HG03575 (cell line): ENCODE results near the gene ISCA1.
"Not testable (repeated sequence)": the region's sequence is repeated elsewhere in the genome, so short reads cannot be mapped to it uniquely, and the experiment has no call there.

ENCODE experiments used
- ATAC-seq: cut with Tn5 transposase; IDR thresholded peaks from one replicate; pipeline ENCODE4 v1.9.1; 2021; ENCODE audit not compliant: unreplicated experiment, insufficient number of reproducible peaks, low FRiP score; ENCODE audit errors: extremely low read depth

ISCA1 gene

GRCh38 chr9:86282077-86282978 is at the start of gene ISCA1:
Gene ISCA1 (minus strand): TSS chr9:86282538. CDS start chr9:86282458, 80 bp downstream.
- ATAC-seq = peak; percentile 31

DNA sequence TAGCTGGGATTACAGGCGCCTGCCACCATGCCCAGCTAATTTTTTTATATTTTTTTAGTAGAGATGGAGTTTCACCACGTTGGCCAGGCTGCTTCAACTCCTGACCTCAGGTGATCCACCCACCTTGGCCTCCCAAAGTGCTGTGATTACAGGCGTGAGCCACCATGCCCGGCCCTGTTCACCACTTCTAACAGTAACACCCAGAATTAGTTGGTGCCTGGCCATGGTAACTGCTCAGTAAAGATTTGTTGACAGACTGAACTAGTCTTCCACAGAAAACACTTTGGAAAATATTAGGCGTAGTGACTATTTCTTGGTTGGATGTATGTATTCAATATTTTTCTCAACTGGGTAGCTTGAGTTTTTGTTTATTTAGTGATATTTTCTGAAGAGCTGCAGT is 47.8 kb upstream of the ISCA1 start:
- ATAC-seq = no peak

DNA sequence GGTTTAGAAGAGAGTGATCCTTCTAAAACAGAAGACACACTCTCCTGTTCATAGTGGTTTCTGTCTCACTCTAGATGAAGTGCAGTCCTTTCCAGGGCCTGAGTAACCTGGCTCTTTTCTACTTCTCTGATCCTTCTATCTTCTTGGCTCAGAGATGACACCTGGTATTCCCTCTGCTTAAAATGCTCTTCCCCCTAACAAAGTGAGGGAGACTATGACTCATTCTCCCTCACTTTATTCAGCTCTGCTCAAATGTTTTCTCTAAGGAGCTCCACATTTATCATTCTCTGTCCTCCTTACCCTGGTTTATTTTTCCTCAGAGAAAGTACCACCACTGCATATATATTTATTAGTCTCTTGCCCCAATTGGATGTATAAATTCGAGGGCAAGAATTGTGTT is 47.3 kb upstream of the ISCA1 start:
- no peak for ATAC-seq

GRCh38 chr9:86328156-86328555 is 45.8 kb upstream of the ISCA1 start:
- no peak for ATAC-seq

- no peak for ATAC-seq
These were observed 44.2 kb upstream of the ISCA1 start for GRCh38 chr9:86326536-86326935.

- no peak for ATAC-seq
These were observed 42.6 kb upstream of the ISCA1 start for GRCh38 chr9:86324901-86325300.

GRCh38 chr9:86324308-86324707 is 42.0 kb upstream of the ISCA1 start:
- ATAC-seq = no peak

DNA sequence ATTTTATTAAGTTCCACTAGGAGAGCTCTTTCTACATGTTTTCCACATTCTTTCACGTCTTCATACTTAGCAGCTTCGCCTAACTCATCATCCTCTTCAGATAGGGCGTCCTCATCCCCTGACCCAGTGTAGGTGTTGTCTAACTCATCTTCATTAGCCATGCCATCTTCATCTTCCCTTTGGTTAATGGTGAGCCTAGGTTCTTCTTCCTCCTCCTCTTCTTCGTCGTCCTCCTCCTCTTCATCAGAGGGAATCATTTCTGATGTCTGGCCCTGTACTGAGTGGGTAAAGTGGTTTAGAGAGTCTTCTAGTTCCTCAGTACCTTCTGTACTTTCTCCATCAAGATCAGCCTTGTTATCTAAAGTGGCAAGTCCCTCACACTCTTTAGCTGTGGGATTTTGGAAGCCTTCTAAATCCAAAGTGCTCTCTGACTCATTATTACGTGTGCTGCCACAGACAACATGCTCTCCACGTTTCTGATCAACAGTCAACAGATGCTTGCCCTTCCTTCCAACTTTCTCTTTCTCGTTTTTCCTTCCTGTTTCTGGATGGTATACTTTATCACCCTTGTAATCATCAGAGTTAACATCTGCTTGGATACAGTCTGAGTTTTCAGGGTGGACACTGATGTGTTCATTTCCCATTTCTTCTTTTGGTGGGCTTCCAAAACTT is 40.8 kb upstream of the ISCA1 start:
- no peak for ATAC-seq

- no peak for ATAC-seq
These were observed 39.0 kb upstream of the ISCA1 start for GRCh38 chr9:86321373-86321772.

DNA sequence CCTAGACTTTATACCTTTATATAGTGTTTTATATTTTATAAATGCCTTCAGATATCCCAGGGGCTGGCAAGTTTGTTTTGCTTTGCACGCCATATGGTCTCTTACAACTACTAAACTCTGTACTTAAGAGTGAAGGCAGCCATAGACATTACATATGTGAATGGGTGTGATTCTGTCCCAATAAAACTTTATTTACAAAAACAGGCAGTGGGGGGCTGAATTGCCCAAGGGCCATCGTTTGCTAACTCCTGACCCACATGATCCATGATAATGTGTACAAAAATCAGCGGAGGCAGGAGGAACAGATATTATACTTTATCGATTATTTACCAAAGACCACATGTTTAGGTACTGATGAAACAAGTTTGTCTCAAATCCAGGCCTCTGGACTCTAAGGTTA is 35.8 kb upstream of the ISCA1 start:
- ATAC-seq = no peak

DNA sequence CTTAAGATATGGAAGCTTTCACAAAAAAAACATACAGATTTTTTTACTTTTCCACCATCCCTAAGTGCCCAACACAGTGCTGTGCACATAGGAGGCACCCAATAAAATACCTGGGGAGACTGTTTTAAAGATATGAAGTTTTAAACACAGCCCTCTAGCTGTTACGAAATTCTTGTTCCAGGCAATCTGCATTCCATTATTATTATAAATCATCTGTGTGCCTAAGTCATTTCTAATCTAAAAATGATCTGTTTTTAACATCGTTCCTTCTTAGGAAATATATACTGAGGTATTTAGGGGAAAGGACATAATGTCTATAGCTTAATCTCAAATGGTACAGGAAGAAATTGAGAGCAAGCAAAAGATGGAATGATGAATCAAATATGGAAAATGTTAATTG is 32.7 kb upstream of the ISCA1 start:
- no peak for ATAC-seq

DNA sequence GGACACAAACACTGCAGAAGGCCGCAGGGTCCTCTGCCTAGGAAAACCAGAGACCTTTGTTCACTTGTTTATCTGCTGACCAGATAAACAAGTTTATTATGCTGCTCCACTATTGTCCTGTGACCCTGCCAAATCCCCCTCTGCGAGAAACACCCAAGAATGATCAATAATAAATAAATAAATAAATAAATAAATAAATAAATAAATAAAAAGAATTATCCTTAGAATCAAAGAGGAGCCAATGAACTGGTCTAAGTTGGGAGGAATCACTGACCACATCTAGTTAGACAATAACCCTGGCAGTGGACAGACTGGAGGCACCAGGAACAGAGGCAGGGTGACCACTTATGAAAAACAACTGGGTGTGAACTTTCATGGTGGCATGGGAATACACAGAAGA is 30.6 kb upstream of the ISCA1 start:
- ATAC-seq = not testable (repeated sequence)

DNA sequence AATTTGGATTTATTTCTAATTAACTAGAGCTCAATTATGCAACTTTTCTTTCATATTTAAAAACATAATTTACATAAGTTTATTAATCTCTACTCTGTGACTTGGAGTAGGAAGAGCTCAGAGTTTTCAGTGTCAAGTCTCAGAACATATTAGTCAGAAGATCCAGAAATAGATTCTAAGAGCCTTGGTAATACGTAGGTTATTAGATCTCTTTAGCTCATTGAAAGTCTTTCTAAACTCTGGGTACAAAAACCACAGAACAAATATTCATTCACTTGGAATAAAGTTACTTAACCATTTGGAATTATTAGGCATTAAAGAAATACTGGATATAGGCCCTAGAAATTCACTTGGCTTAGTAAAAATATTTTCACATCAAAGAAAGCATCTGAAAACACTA is 26.3 kb upstream of the ISCA1 start:
- no peak for ATAC-seq

DNA sequence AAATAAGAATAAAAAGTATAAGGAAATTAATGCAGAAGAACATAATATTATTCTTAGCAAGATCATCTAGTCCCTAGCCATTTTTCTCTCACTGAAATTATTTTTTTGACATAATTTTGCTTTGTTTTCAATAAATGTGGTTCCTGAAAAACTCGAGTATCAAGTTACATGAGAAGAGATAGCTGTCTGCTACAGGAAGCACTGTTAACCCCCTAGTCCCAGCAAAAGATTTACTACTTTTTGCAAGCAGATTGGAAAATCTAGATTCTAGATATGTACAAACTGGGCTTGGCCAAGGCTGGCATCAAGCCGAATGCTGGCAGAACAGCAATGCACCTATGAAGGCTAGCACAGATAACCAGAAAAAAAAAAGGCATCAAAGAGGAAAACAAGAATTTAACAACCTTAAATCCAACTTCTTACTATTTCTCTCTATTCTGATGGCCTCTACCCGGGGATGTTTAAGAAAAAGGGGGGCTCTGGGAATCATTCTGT is 21.9 kb upstream of the ISCA1 start:
- no peak for ATAC-seq

DNA sequence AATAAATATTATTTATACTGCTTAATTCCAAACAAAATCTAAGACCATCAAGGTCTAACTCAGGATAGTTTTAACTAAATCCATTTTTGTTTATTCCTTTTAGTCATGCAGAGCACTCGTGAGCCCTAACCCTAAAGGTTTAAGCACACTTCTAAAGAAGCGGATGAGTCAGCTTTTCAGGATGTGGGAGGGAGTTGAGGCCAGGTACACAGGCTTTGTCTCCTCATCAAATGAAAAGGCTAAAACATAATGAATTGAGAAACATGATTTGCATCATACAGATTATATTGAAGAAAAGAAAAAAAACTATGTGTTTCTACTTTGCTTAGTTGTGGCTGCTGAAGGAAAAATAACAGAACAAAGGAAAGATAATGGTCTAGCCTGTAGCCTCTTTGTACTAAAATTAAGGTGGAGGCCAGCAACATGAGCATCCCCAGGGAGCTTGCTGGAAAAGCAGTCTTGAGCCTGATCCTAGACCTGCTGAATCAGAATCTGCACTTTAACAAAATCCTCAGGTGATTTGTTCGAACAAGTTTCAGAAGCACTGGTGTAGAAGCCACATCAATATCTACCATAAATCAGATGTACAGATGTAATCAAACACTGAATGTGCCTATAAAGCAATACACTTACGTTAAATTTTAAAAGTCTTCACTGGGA is 21.1 kb upstream of the ISCA1 start:
- no peak for ATAC-seq

- no peak for ATAC-seq
These were observed 19.3 kb upstream of the ISCA1 start for GRCh38 chr9:86301686-86302085.

GRCh38 chr9:86300701-86301100 is 18.4 kb upstream of the ISCA1 start:
- ATAC-seq = no peak

DNA sequence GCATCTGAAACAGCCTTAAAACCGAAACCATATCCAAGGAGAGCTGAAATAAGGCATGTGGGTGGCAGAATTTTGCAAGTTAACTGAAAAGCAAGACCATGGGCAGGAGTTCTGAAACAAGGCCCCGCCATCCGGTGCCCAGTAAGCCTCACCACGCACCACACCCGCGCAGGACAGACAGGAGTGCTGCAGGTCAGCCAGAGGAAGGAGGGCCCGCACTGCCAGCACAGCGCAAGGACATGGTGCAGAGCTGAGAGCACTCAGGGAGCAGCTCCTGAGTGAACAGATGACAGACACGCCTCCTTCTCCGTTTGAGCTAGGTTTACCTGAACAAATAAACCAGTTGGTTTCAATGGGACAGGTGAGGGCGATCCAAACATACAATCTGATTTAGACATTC is 16.5 kb upstream of the ISCA1 start:
- no peak for ATAC-seq

DNA sequence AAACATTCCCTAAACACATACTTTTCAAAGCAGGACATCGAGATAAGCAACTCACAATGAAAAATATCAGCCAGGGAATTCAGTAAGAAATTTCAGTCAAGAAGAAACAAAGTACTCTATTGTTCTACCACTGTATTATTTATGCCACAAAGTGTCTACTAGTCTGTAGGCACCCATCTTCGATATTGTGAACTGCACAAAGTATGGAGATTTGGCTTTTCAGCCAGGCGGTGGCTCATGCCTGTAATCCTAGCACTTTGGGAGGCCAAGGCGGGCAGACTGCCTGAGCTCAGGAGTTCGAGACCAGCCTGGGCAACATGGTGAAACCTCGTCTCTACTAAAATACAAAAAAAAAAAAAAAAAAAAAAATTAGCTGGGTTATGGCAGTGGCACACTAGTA is 8.0 kb upstream of the ISCA1 start:
- not testable (repeated sequence) for ATAC-seq
